SU-DHL-6 (cell line): Measurements from ENCODE around the gene C12orf75.
"Not testable (repeated sequence)": the region's sequence is repeated elsewhere in the genome, so short reads cannot be mapped to it uniquely, and the experiment has no call there.

Experiments used
- H2AFZ ChIP-seq: fragments of 200-600 bp; sonication (generic); 2 replicates; pipeline ENCODE4 v1.6.1; 2014; ENCODE audit warnings: low read depth, mild to moderate bottlenecking, moderate library complexity, mixed read lengths, antibody characterized with exemption, low read length; ENCODE audit not compliant: severe bottlenecking
- H3F3A ChIP-seq: fragments of 200-600 bp; shearing (Covaris generic); 2 replicates; pipeline ENCODE4 v1.6.0; 2016; ENCODE audit warnings: antibody characterized with exemption, mild to moderate bottlenecking; ENCODE audit not compliant: insufficient read depth
- H3K27ac ChIP-seq: fragments of 200-600 bp; sonication (generic); 2 replicates; pipeline ENCODE4 v1.5.1; 2016; ENCODE audit warnings: low read depth, mild to moderate bottlenecking, low read length, moderate library complexity, mixed read lengths
- H3K27me3 ChIP-seq: fragments of 200-600 bp; sonication (generic), shearing (Covaris generic); 2 replicates; pipeline ENCODE4 v1.6.0; 2014; ENCODE audit warnings: mild to moderate bottlenecking, low read length
- H3K36me3 ChIP-seq: fragments of 200-600 bp; sonication (generic); 2 replicates; pipeline ENCODE4 v1.6.1; 2014; ENCODE audit warnings: mild to moderate bottlenecking, low read length, mixed read lengths
- H3K4me2 ChIP-seq: fragments of 300-600, 200-600 bp; shearing (Covaris generic), sonication (generic); 2 replicates; pipeline ENCODE4 v1.6.0; 2014; ENCODE audit warnings: low read length, low read depth, mild to moderate bottlenecking; ENCODE audit not compliant: poor library complexity, severe bottlenecking
- H3K4me3 ChIP-seq: fragments of 200-600 bp; sonication (generic); 2 replicates; pipeline ENCODE4 v1.5.1; 2014; ENCODE audit warnings: antibody characterized with exemption, low read length, mild to moderate bottlenecking, mixed read lengths; ENCODE audit not compliant: insufficient read depth, poor library complexity, severe bottlenecking
- H3K79me2 ChIP-seq: fragments of 200-600 bp; sonication (generic); 2 replicates; pipeline ENCODE4 v1.6.1; 2014; ENCODE audit warnings: mild to moderate bottlenecking, low read length, moderate library complexity; ENCODE audit not compliant: insufficient read depth
- H3K9ac ChIP-seq: fragments of 200-600 bp; sonication (generic); 2 replicates; pipeline ENCODE4 v1.7.0; 2014; ENCODE audit warnings: mild to moderate bottlenecking, low read length
- H3K9me2 ChIP-seq: fragments of 200-600 bp; sonication (generic); replicated peaks from 2 replicates; pipeline ENCODE4 v1.6.1; 2014; ENCODE audit warnings: low read length; ENCODE audit not compliant: insufficient read depth
- H3K9me3 ChIP-seq: fragments of 200-600 bp; sonication (generic); 2 replicates; pipeline ENCODE4 v1.6.1; 2014; ENCODE audit warnings: low read length, mixed read lengths; ENCODE audit not compliant: insufficient read depth
- H4K20me1 ChIP-seq: fragments of 200-600 bp; sonication (generic); 2 replicates; pipeline ENCODE4 v1.6.1; 2014; ENCODE audit warnings: low read depth, mild to moderate bottlenecking, antibody characterized with exemption, low read length, moderate library complexity, mixed read lengths
- CTCF ChIP-seq: fragments of 200-600 bp; sonication (generic); IDR thresholded peaks from one replicate; pipeline ENCODE4 v1.5.1; 2017; ENCODE audit warnings: antibody characterized with exemption, mild to moderate bottlenecking, low read length, moderate library complexity; ENCODE audit not compliant: insufficient read depth, poor library complexity, severe bottlenecking
- EZH2phosphoT487 ChIP-seq: fragments of 200-600 bp; sonication (generic), shearing (Covaris generic); conservative IDR thresholded peaks from 2 replicates; pipeline ENCODE4 v1.6.1; 2018; ENCODE audit warnings: mild to moderate bottlenecking, antibody characterized with exemption, low read length, moderate library complexity, mixed read lengths

The C12orf75 gene

GRCh38 chr12:105308839-105309238 is 21.7 kb upstream of the C12orf75 start:
- H3K9ac ChIP-seq, H3K4me2 ChIP-seq, H3K9me3 ChIP-seq, H3K79me2 ChIP-seq, H3K4me3 ChIP-seq, H3F3A ChIP-seq, H2AFZ ChIP-seq, H3K36me3 ChIP-seq, H3K27me3 ChIP-seq, H4K20me1 ChIP-seq, H3K27ac ChIP-seq, H3K9me2 ChIP-seq: not testable (repeated sequence)

GRCh38 chr12:105309384-105309783 is 21.1 kb upstream of the C12orf75 start:
- not testable (repeated sequence) for H3K27ac ChIP-seq

GRCh38 chr12:105310476-105311085 is 19.9 kb upstream of the C12orf75 start:
- not testable (repeated sequence) for H3K9me3 ChIP-seq, H3K9me2 ChIP-seq, H3K4me2 ChIP-seq, H3K79me2 ChIP-seq, H3K9ac ChIP-seq, H3F3A ChIP-seq, H4K20me1 ChIP-seq, H3K4me3 ChIP-seq, H2AFZ ChIP-seq, H3K27ac ChIP-seq, H3K36me3 ChIP-seq, H3K27me3 ChIP-seq

More at GRCh38 chr12:105309384-105309783, 21.1 kb upstream of the C12orf75 start:
- H3F3A ChIP-seq, H3K9ac ChIP-seq, H3K4me3 ChIP-seq, H3K9me2 ChIP-seq, H3K9me3 ChIP-seq, H2AFZ ChIP-seq, H3K79me2 ChIP-seq, H3K36me3 ChIP-seq, H4K20me1 ChIP-seq, H3K4me2 ChIP-seq, H3K27me3 ChIP-seq: not testable (repeated sequence)

- H3F3A ChIP-seq, H3K36me3 ChIP-seq, H3K79me2 ChIP-seq, H2AFZ ChIP-seq, H3K4me3 ChIP-seq, H3K9ac ChIP-seq, H3K27ac ChIP-seq, H3K9me3 ChIP-seq, H4K20me1 ChIP-seq, H3K9me2 ChIP-seq, H3K4me2 ChIP-seq, H3K27me3 ChIP-seq: not testable (repeated sequence)
Observed at GRCh38 chr12:105311936-105312335, 18.6 kb upstream of the C12orf75 start.

GRCh38 chr12:105313755-105314154 is 16.7 kb upstream of the C12orf75 start:
- H3F3A ChIP-seq, H3K27ac ChIP-seq, H3K9ac ChIP-seq, H3K36me3 ChIP-seq, H3K79me2 ChIP-seq, H3K27me3 ChIP-seq, H3K9me2 ChIP-seq, H3K9me3 ChIP-seq, H3K4me2 ChIP-seq, H2AFZ ChIP-seq, H4K20me1 ChIP-seq, H3K4me3 ChIP-seq: not testable (repeated sequence)

GRCh38 chr12:105315130-105315529 is 15.4 kb upstream of the C12orf75 start:
- no peaks in the 10 kb centered on the region for H3K9me2 ChIP-seq

More at GRCh38 chr12:105315130-105315529, 15.4 kb upstream of the C12orf75 start:
- Histone ChIP-seq H3K4me3 (no peak overlapping the region), H3K27ac (no peak overlapping the region), H3K36me3 (0 out of 2 replicates have a peak, but pooled peaks cover 2% of the 10 kb centered on the region), H3K9me3 (peaks cover 4% of the 10 kb centered on the region; the same call in 1 of the 2 replicates), H3K4me2 (no peak overlapping the region), H3K79me2 (no peaks in the 10 kb centered on the region), H4K20me1 (no peaks in the 10 kb centered on the region), H3K27me3 (no peaks in the 10 kb centered on the region), H3K9ac (no peak overlapping the region), H3F3A (no peaks in the 10 kb centered on the region), H2AFZ (no peak overlapping the region)
- TF ChIP-seq EZH2phosphoT487, result no peak
- TF ChIP-seq CTCF, result no peak
